HG02623 (cell line): ENCODE results near the gene IKZF2.
A peak's percentile ranks its signal among the peaks of the same experiment; 100 is the strongest.

Experiments used
- ATAC-seq: cut with Tn5 transposase; IDR thresholded peaks from one replicate; pipeline ENCODE4 v1.9.1; 2021; ENCODE audit warnings: moderate library complexity; ENCODE audit not compliant: unreplicated experiment

IKZF2 gene

DNA sequence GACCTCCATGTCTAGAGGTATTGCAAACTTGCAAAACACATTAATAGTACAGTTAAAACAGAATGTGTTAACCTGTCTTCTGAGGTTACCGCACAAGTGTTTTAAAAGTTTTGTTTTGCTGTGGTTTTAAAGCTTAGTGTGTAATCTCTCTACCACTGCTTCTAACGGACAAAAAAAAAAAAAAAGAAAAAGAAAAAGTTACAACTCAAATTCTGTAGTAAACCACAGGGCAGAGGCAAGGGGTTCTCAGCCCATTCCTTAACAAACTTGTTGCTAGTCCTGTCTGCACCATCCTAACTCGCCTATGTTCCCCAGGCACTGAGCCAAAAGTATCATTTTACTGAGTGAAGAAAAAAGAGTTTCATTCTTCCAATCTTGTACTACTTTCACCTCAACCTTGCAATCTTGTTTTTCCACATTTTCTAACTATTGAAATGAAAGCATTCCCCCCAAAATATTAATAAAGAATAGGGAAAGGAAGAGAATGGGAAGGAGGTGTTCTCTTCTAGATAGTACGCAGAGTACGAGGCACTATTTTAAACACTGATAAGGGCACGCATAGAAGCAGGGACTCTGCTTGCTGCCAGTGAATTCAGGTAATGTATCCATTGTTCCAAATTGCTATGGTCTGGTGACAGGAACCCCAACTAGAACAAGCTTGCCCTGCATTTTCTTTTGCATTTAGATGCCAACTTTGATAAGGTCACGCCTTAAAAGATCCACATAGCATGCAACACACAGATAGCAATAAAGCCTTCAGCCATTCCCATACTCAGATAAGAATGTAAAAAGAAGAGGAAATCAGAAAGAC, 47.1 kb downstream of the IKZF2 start:
- no peak for ATAC-seq

DNA sequence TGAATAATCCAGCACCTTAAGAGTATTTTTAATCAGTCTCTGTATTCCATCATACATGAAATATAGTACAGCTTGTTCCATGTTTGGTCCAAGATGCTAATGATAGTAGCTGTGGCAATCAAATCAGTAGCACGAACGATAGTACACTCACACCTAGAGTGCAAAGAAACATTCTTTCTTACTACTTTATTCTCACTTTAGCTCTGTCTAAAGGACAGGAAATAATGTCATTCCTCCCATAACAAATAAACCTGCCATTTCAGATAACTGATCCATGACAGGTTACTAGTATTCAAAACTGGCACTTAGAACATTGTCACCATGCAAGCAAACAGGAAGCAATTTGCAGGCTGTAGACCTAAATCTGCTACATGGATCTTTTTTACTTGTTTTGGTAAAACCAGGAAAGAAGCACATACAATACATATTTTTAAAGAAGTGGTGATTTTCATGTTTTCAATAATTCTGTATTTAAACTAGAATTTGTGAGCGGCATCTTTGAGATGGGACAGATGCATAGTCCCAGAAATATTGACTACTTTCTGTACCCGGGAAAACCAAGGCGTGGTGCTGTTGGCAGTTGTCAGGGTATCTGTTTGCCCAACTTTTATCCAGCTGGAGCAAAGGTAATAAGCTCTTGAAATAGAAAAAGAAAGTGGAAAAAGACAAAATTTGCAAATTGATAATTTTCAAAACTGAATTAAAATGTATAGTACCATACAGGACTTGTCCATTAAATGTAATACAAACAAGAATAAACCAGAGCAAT, 49.5 kb downstream of the IKZF2 start:
- ATAC-seq: no peak

DNA sequence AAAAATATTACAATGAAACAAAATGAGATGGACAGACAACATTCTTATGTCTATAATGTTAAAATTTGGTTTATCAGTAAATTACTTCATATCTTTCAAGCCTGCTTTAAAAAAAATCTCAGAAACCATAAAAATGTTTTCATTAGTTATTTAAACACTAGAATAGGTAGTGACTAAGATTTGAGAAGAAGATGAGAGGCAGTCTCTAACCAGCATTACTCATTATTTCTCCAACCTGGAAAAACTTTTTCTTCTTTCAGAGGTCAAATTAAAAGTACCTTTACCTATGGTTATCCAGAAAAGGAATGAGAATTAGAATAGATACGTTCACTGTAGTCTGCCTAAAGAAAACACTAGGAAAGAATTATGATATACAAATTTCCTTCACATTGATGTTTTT, 50.3 kb downstream of the IKZF2 start:
- ATAC-seq: no peak

DNA sequence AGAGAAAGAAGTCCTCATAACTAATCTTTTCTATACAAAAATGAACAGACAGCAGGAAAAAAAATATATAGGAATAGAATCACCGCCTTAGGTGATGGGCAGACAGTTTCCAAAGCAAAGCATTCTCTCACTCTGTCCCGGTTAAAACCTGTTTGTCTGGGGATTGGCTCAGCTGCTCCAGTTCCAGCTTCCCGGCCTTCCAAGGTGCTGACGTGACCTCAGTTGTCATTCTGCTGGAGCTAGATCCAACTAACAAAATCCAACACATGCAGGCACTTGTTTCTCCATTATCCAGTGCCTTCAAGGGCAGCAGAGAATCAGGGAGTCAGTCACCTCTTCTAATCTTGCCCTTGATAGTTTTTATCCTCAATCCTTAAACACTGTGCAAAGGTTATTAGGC, 52.8 kb downstream of the IKZF2 start:
- no peak for ATAC-seq

DNA sequence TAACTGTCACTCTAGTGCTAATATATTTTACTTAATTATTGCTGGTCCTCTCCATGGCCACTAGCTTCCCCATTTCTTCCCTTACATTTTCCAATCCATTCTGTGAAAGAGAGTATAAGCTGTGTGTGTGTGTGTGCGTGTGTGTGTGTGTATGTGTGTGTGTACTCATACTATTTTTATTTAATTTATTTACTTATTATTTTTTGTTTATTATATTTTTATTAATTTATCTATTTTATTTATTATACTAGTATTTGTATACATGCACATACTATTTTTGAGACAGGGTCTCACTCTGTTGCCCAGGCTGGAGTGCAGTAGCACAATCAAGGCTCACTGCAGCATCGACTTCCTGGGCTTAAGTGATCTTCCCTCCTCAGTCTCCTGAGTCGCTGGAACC, 59.6 kb downstream of the IKZF2 start:
- no peak for ATAC-seq

DNA sequence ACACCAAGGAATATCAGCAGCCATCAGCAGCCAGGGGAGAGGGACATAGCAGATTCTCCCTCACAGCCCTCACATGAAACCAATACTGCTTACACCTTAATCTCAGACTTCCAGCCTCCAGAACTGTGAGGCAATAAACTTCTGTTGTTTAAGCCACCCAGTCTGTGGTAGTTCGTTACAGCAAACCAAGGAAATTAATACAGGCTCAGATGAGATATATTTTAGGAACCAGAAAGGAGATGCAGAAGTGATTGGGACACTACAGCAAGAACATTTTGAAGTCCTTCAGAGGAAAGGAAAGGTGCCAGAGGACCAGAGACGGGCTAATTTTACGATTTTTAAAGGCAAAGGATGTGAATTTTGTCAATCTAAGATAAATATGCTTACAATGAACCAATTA, 60.6 kb downstream of the IKZF2 start:
- no peak for ATAC-seq

DNA sequence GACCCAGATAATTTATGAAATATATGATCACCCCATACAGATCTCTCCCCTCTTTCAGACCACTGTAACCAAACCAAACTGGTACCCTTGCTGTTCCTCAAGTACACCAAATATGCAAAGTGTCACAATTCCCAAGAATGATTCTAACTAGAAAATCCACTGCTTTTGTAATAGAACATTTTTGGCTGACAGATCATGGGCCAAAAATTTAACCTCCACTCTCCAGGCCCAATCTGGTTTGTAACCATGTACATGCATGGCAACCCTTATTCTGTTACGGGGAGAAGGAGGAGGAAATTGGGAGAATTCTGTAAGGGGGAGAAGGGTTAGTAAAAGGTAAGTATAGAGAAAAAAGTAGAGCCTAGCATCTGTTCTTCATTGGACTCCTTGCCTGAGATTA, 62.0 kb downstream of the IKZF2 start:
- ATAC-seq: no peak

DNA sequence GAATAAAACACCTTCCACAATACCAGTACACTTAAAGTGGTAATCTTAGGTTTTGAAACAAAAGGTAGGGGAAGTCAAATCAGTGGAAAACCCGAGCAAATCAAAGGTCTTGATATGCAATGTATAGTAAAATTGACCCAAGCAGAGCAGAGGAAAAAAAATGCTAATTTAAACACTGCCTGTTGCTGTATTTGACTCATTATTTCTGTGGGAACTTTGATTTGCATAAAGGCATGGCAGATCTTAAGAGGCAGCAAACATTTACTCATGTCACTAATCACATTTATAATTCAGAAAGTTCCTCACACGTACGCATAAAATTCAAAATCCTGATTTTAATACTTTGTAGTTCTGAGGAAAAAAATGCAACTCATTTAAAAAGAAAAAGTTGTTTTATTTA, 64.4 kb downstream of the IKZF2 start:
- ATAC-seq: peak; percentile 57

DNA sequence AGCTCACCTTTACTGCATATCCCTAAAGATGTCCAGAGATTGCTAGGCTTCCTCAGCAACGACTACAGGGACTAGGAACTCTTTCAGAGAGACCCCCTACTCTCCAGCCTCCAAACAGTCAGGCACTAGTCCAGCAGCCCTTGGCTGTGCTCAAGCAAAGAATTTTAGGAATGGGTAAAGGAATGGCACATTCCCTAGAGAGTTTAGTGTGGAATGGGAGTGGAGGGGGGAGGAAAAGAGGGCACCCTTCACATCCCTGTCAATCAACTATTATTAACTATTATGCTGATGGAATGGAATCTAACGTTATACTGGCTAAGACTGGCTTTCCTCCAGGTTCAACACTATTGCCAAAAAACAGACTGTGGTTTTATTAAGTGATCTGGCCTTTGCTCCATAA, 64.8 kb downstream of the IKZF2 start:
- ATAC-seq: no peak

DNA sequence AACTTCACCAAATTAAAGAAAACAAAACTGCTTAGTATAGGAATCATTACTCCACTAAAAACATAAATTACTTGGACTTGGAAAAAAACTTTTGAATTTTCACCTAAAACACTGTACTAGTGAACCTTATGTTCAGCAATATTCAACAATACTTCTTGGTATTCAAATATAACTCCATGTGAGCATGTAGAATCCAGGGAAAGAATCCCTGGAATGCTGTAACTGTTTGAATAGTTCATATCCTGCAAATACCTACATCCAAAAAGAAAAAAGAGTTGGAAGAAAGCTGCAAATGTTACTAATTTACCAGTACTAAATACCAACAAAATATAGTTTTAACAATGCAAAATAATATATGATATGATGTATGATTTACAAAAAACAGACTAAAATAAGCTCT, 65.4 kb downstream of the IKZF2 start:
- ATAC-seq: no peak

DNA sequence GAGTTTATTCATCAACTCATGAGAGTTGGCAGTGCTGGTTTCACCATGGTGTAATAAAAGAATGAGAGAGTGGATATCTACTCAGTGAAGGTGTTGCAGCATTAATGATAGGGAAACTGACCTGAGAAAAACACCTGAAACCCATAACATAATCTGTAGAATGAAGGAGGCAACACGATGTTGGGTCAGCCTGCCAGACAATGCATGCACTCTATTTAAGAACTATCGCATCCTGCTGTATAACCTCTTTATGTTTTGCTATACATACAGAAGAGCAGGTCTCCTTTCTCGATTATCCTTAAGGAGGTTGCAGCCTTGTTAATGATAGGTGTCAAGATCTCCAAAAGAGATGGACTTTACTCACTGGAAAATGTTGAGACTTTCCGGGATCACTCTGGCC, 65.9 kb downstream of the IKZF2 start:
- ATAC-seq: no peak

DNA sequence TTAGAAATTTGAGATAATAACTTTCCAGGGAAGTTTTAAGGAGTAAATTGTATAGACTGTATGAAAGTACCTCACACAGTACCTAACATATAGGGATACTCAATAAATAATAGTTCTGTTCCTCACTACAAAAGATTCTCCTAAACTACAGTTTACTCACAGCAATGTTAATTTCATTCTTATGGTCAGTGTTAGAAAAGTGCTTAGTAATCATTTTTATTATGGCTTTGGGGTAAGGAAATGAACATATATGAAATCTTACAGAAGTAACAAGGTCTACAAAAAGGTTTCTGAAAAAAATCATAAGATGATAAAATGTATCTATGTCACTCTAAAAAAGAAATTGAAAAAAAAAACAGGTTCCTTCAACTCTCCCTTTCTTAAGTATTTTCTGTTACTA, 67.2 kb downstream of the IKZF2 start:
- ATAC-seq: no peak

DNA sequence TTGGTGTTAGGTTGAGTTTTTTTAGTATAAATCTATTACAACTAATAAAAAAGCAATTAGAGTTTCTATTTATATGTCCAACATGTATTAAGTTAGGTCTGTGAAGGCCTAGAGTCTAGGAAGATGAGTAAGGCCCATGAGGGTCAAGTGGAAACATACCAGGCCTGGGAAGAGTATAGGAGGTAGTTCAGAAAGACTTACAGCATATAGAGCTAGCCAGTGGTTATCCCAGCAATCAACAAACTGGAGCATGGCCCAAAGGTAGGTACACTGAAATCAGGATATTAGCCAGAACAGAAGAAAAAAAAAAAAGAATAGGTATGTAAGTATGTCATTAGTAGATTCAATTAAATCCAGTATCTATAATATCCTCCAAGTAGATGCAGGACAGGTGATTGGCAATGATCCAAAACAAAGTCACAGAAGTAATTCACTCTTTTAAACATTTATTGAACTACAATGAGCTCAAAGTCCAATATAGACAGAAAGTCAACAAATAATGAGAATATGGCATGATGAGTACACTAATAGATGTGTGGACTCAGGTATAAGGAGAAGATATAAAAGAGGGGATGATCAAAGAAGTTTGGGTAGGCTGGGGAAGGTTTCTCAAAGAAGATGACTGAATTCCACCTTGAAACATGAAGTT, 70.3 kb downstream of the IKZF2 start:
- ATAC-seq: no peak

DNA sequence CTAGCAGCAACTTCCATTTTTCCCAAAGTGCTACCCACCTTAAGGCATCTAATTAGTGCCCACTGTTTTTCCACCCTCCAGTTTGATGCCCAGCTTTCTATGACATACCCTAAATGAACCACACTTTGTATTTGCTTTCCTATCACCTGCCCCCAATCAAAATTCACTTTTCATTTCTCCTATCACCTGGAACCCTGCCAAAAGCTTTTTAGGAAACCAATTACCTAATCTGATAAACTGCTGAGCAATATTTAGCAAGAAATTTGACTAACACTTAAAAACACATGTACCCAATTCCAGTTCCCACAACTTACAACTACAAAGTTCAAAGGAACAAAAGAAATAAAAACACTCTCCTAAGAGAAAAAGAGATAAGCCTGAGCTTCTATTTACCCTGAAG, 71.7 kb downstream of the IKZF2 start:
- ATAC-seq: no peak

DNA sequence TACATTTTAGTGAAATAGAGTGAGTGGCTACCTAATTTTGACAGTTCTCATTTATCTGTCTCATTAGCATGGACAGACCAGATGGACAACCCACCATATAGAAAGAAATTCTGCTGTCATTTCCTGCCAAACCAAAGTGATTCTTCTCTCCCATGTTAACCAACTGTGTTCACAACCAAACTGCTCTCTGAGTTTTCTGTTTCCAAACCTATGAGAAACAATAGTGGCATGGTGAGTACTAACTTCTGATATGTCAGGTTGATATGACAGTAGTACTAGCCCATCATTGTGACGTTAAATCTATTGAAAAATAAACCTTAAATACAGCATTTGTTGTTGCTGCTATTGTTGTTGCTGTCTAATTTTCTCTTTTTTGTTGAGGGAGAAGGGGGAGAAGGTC, 72.7 kb downstream of the IKZF2 start:
- ATAC-seq: no peak

DNA sequence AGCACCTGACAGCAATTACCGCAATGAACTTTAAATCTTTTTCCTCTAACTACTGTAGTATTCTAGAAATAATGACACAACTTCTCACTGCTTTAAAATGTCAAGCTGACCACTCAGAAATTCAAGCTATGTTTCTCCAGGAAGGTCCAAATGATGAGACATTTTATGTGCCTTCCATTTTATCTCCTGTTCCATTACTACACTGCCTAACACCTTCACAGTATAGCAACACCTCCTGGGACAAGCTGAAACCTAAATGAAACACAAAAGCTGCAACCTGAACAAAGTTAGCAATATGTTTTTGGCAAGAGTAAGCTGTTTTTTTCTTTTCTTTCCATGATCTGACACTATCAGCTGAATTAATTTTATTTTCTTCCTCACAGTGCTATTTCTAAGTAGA, 81.9 kb downstream of the IKZF2 start:
- no peak for ATAC-seq

DNA sequence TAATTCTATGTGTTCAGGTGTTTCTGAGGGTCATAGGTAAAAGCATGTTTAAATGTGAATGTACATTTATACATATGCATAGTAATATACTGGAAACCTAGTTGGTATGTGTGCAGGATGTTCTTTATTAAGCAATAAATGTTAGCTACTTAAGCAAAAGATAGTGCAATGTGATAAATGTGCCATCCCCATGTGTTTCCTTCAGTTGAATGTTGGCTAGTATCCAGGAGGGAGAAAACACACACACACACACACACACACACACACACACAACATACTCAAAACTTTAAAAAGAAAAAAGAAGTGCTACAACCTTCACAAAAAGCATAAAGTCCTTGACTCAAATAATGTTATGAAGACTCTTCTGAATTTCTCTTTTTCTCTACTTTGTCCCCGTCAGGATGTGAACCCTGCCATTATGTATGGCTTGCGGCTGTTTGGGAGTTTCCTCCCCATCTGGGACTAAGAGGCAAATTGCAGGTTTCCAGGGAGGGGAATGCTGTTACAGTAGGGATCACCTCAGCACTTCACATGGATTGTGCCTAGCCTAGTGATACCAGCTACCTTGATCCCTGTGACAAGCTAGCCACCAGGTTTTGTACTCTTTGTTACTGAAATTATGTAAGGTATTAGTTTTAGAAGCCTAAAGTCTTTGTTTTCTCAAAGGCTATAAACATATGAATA, 82.6 kb downstream of the IKZF2 start:
- ATAC-seq: no peak

DNA sequence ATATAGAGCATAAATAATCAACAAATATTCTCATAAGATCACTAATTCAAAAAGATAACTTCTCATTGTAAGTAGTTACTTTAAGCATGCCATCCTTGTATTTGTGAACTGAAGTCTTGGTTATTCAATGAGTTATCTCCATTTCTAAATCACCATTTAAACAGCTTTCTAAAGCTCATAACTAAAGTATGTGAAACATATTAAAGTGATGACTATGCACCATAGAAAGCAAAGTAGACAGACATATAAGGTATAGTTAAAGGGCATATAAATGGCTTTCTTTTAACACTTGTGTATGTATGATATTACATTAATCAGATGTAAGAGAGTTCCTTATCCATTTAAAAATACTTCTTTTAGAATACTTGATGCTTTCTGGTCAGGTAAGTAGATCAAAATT, 83.5 kb downstream of the IKZF2 start:
- no peak for ATAC-seq

DNA sequence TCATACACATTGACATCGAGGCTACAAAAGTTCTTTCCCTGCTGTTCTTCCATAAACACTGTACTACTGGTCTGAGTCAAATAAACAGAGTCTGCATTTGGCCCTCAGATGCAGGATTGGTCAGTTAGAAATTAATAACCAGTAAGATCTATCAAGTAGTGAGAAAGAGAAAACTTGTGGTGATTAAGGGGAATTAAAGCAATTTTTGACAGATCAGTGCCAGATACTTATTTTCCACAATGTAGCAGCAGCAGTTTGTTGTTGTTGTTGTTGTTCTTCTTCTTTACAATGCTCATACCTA, 85.0 kb downstream of the IKZF2 start:
- ATAC-seq: no peak

DNA sequence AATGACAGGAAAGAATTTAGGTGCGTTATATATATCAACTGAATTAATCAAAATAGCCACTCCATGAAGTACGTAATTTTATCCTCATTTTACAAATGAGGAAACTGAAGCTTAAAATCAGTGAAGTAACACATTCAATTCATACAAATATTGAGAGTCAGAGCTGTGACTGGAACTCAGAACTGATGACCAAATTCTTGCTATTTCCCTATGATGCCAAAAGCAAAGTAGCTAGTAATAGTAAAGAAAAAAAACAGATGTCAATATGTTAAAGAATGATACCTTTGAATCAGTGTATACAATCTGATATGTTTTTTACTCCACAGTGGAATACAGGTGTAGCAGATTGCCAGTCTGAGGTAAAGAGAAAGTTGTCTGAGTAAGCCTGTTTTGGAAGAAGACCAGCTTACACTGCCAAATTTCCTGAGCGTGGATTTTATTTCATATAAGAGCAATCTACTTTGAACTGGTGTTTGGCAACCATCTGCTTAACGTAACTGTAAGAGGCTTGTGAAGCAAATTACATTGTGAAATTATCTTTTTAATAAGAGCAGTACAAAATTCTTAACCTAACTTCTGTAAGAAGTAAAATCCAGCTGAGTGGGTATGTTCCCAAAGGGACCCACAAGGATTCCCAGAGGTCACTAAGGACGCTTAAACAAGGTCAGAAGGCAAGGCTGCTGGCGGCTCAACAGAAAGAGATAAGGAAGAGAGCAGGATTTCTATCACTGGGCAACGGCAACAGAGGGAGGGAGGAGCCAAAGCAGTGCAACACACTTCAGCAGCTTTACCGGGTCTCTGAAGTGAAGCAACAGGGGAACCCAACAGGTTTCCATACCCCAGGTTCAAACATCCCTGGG, 85.6 kb downstream of the IKZF2 start:
- peak; percentile 44 for ATAC-seq

DNA sequence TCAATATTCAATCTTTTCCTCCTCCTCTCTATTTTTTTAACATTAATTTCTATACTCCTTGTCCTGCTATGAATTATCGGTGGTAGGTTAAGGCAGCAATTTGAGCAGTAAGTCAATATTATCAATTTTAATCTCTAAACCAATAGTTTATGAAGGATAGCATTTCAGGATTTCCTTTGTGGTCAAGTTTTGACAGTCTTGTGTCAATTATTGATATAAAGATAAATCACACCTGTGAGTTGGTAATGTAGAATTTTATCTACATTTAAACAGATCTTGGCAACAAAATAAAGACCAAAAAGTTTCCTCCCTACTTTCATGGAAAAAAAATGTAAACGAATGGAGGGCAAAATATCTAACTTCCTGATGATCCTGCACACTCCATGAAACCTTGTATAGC, 87.3 kb downstream of the IKZF2 start:
- no peak for ATAC-seq
